Measurements from ENCODE around the gene PGA5. TPM values are rescaled to one million over a fixed set of nuclear protein-coding genes. Genes with fewer than 3 reads are reported as not detected.
A peak's percentile ranks its signal among the peaks of the same experiment; 100 is the strongest.

The PGA5 gene
- total RNA-seq, 5 donors from 2014 or later (not counting 1 experiment from before 2014, with no cell fraction given): not detected

GRCh38 chr11:61297341-61297740 is 56.4 kb downstream of the PGA5 start:
- DNase-seq (no peak), ATAC-seq (replicated peaks in 1 of 4) (no peak)
- H3K4me3 Mint-ChIP-seq: peak overlapping the region in 1 of 3 donors; percentile 53
- Histone ChIP-seq H3K27ac (ENCODE audit: low read length) (no peak overlapping the region), H3K9me3 (no peaks in the 10 kb centered on the region), H3K4me3 (ENCODE audit: control insufficient read depth in 1 of 2, extremely low read depth in 1 of 2, low read length in 1 of 2) (no peak overlapping the region), H3K4me1 (ENCODE audit: control insufficient read depth in 1 of 2, extremely low read depth in 1 of 2, insufficient read depth in 2 of 2, low read length in 2 of 2) (peaks cover 5 to 32% of the 10 kb centered on the region in 2 experiments), H3K27me3 (replicated peaks in 1 of 2; ENCODE audit: control insufficient read depth in 2 of 2, extremely low read depth in 1 of 2, insufficient read depth in 2 of 2, low read length in 1 of 2) (peaks cover 0 to 28% of the 10 kb centered on the region in 2 experiments), H3K36me3 (ENCODE audit: control insufficient read depth in 2 of 2, extremely low read depth in 1 of 2, insufficient read depth in 1 of 2, low read length in 1 of 2) (peaks cover 3 to 32% of the 10 kb centered on the region in 2 donors)
- peak overlapping the region in 1 of 2 donors; percentile 30 for H3K27ac Mint-ChIP-seq
- H3K4me1 Mint-ChIP-seq: peaks cover 39 to 44% (median 40%) of the 10 kb centered on the region in 3 donors
- POLR2A ChIA-PET: no interaction called here
- peaks cover 41% of the 10 kb centered on the region for H3K36me3 Mint-ChIP-seq
- H3K27me3 Mint-ChIP-seq: peaks cover 6 to 13% of the 10 kb centered on the region in 2 donors
- no peaks in the 10 kb centered on the region for H3K9me3 Mint-ChIP-seq
- CTCF ChIA-PET: no interaction called here
- no CpG with 5 or more reads among the region's 1 CpG for WGBS (ENCODE audit: insufficient coverage)

DNA sequence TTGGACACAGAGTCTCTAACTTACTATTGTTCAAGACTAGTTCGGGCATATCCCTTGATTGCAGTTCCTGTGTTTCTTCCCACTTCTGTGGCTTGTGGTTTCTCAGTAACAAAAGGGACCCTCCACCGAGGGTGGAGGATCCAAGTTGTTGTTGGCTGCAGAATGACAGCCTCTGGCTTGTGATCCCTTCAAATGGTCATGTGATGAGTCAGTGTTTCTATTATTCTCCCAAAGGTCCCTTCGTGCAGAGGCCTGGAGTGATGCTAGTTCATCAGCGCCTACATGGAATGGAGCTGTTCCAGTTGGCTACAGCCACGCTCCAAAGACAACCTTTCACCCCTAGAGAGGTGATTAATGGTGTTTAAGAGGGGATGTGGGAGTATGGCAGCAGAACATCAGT is 56.8 kb downstream of the PGA5 start:
- DNase-seq (no peak), ATAC-seq (replicated peaks in 1 of 4) (no peak)
- Histone ChIP-seq H3K4me1 (ENCODE audit: control insufficient read depth in 1 of 2, extremely low read depth in 1 of 2, insufficient read depth in 2 of 2, low read length in 2 of 2) (peaks cover 5 to 32% of the 10 kb centered on the region in 2 experiments), H3K27ac (ENCODE audit: low read length) (no peak overlapping the region), H3K27me3 (replicated peaks in 1 of 2; ENCODE audit: control insufficient read depth in 2 of 2, extremely low read depth in 1 of 2, insufficient read depth in 2 of 2, low read length in 1 of 2) (peaks cover 0 to 24% of the 10 kb centered on the region in 2 experiments), H3K36me3 (ENCODE audit: control insufficient read depth in 2 of 2, extremely low read depth in 1 of 2, insufficient read depth in 1 of 2, low read length in 1 of 2) (peaks cover 7 to 36% of the 10 kb centered on the region in 2 donors), H3K9me3 (no peaks in the 10 kb centered on the region), H3K4me3 (ENCODE audit: control insufficient read depth in 1 of 2, extremely low read depth in 1 of 2, low read length in 1 of 2) (no peak overlapping the region)
- Mint-ChIP-seq H3K9me3 (no peaks in the 10 kb centered on the region), H3K36me3 (peaks cover 43% of the 10 kb centered on the region), H3K4me3 (peak overlapping the region in 1 of 3 donors; percentile 53), H3K27me3 (peaks cover 3 to 10% of the 10 kb centered on the region in 2 donors), H3K4me1 (peaks cover 39 to 44% (median 40%) of the 10 kb centered on the region in 3 donors), H3K27ac (peak overlapping the region in 1 of 2 donors; percentile 30)
- ChIA-PET CTCF (no interaction called here), POLR2A (no interaction called here)
- WGBS (ENCODE audit: insufficient coverage): no CpG with 5 or more reads among the region's 5 CpGs

GRCh38 chr11:61298663-61299244 is 57.8 kb downstream of the PGA5 start:
- Mint-ChIP-seq H3K9me3 (no peaks in the 10 kb centered on the region), H3K4me1 (peaks cover 35 to 38% (median 35%) of the 10 kb centered on the region in 3 donors), H3K36me3 (peaks cover 48% of the 10 kb centered on the region), H3K4me3 (no peak overlapping the region), H3K27me3 (peaks cover 3% of the 10 kb centered on the region in 2 donors), H3K27ac (peak overlapping the region in 1 of 2 donors; percentile 72)
- 69% methylated on average over 3 of the region's 4 CpGs for WGBS (ENCODE audit: insufficient coverage)
- no peak for ATAC-seq (replicated peaks in 1 of 4)
- POLR2A ChIA-PET: no interaction called here
- Histone ChIP-seq H3K36me3 (ENCODE audit: control insufficient read depth in 2 of 2, extremely low read depth in 1 of 2, insufficient read depth in 1 of 2, low read length in 1 of 2) (peaks cover 9 to 47% of the 10 kb centered on the region in 2 donors), H3K4me3 (ENCODE audit: control insufficient read depth in 1 of 2, extremely low read depth in 1 of 2, low read length in 1 of 2) (no peak overlapping the region), H3K27me3 (replicated peaks in 1 of 2; ENCODE audit: control insufficient read depth in 2 of 2, extremely low read depth in 1 of 2, insufficient read depth in 2 of 2, low read length in 1 of 2) (peaks cover 0 to 18% of the 10 kb centered on the region in 2 experiments), H3K9me3 (no peaks in the 10 kb centered on the region), H3K4me1 (ENCODE audit: control insufficient read depth in 1 of 2, extremely low read depth in 1 of 2, insufficient read depth in 2 of 2, low read length in 2 of 2) (peaks cover 5 to 27% of the 10 kb centered on the region in 2 experiments), H3K27ac (ENCODE audit: low read length) (no peak overlapping the region)
- DNase-seq: no peak
- CTCF ChIA-PET: no interaction called here

Other genes with a start within 250 kb of the PGA5 start
- 100 to 1,000 TPM; 227 to 387 (median 255) TPM for gene CD5, start 138.7 kb upstream of the PGA5 start, total RNA-seq
- 1 to 10 TPM; 3.3 to 7.9 (median 7.3) TPM for gene VPS37C, start 79.7 kb upstream of the PGA5 start, total RNA-seq
- not detected for gene PGA3, start 37.7 kb upstream of the PGA5 start, total RNA-seq
- gene PGA4, start 18.8 kb upstream of the PGA5 start, total RNA-seq: not detected
- 1 to 10 TPM in 2 of 5 donors, under 1 TPM in 3; 0.48 to 1.3 (median 0.60) TPM for gene VWCE, start 54.1 kb downstream of the PGA5 start, total RNA-seq
- gene DDB1, start 91.9 kb downstream of the PGA5 start, total RNA-seq: 100 to 1,000 TPM; 165 to 186 (median 176) TPM
- gene TKFC, start 92.1 kb downstream of the PGA5 start, total RNA-seq: 10 to 100 TPM; 30.9 to 53.9 (median 46.6) TPM
- 10 to 100 TPM; 34.8 to 49.1 (median 47.3) TPM for gene CYB561A3, start 120.7 kb downstream of the PGA5 start, total RNA-seq
- 10 to 100 TPM; 48.7 to 57.7 (median 56.6) TPM for gene TMEM138, start 121.2 kb downstream of the PGA5 start, total RNA-seq
- 10 to 100 TPM in 3 of 5 donors, 1 to 10 TPM in 2; 5.3 to 16.9 (median 12.5) TPM for gene TMEM216, start 151.4 kb downstream of the PGA5 start, total RNA-seq
- 100 to 1,000 TPM; 104 to 144 (median 117) TPM for gene CPSF7, start 188.8 kb downstream of the PGA5 start, total RNA-seq
- gene SDHAF2, start 188.9 kb downstream of the PGA5 start, total RNA-seq: 10 to 100 TPM; 36.2 to 60.7 (median 56.4) TPM

Measured in T-cell (primary cell).